Body of pancreas (tissue), 4 donors: ENCODE results near the gene DLX1.

ENCODE experiments used
- POLR2A ChIP-seq, 3 donors: fragments of 450-650 bp; IDR thresholded peaks; one replicate each; pipeline ENCODE4 v1.6.1; 2016; ENCODE audit warnings: antibody characterized with exemption in 3 of 3, mild to moderate bottlenecking in 2 of 3
- TF ChIP-seq, protein P1 (sequence below), 7 experiments: fragments of 450-650 bp in 4 of 7; fragments of 200-600 bp in 3 of 7; sonication (generic) in 3 of 7; IDR thresholded peaks; one replicate each; pipeline ENCODE4 v1.5.1; 2016 to 2019; ENCODE audit warnings: antibody characterized with exemption in 7 of 7

DNA sequence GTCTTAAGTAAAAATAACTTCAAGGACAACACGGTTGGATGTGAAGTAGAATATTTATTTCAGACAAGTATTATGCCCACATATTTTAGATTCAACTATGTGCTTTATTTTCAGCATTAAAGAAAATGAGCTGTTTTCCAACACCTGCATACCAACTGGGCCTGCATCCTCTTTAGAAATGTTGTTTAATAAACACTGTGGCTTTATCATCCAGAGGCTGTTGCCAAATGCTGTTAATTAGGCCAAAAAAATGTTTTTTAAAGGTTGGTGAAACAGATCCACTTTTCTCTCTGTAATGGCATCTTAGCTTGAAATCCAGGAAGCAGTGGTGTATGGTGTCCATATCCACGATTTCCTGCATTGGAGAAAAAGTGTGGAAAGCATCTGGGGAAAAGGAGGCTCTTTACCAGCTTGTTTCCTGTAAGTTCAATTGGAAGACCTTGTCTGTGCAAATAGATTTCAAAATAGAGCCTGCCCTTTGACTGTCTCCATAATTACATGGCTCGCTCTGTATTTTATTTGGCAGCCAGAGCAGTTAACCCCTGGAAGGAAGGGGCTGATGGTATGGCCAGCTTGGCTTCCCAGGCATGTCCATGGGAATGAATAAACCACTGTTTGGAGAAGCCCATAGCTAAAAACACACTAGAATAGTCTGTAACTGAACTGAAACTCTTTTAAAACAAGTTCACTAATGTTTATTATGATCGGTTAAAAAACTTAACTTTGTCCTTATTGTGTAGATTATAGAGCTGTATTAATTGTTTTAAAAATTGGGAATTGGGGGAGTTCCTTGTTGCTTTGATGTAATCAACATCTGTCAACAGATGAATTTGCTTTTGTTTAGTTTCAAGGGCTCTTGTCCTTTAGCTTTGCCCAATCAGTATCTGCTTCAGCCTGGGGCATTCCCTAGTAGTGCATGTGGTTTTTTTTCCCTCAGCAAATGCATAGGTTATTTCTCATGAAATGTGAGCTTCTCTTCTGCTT lies 33.0 kb upstream of the DLX1 start:
- TF ChIP-seq, protein P1, sequence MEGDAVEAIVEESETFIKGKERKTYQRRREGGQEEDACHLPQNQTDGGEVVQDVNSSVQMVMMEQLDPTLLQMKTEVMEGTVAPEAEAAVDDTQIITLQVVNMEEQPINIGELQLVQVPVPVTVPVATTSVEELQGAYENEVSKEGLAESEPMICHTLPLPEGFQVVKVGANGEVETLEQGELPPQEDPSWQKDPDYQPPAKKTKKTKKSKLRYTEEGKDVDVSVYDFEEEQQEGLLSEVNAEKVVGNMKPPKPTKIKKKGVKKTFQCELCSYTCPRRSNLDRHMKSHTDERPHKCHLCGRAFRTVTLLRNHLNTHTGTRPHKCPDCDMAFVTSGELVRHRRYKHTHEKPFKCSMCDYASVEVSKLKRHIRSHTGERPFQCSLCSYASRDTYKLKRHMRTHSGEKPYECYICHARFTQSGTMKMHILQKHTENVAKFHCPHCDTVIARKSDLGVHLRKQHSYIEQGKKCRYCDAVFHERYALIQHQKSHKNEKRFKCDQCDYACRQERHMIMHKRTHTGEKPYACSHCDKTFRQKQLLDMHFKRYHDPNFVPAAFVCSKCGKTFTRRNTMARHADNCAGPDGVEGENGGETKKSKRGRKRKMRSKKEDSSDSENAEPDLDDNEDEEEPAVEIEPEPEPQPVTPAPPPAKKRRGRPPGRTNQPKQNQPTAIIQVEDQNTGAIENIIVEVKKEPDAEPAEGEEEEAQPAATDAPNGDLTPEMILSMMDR (IDR thresholded peaks at IDR 0.05): no peak
- TF ChIP-seq POLR2A (IDR thresholded peaks at IDR 0.05): no peak
